Measurements from ENCODE around the gene ZNF184.

Gene ZNF184

GRCh38 chr6:27472617-27473400 lies at the start of gene ZNF184:
Gene ZNF184, minus strand, starts transcription at chr6:27473105. Its CDS starts 811 bp downstream, at chr6:27472294.
- DNase-seq (ENCODE audit: low read depth in 2 of 2) = peak; percentile 62 to 73

- peak; percentile 49 to 56 for DNase-seq (ENCODE audit: low read depth in 2 of 2)
These were observed 46.2 kb upstream of the ZNF184 start for GRCh38 chr6:27518881-27519795.

- no peak for DNase-seq (ENCODE audit: low read depth in 2 of 2)
These were observed 45.3 kb upstream of the ZNF184 start for GRCh38 chr6:27517928-27518787.

- DNase-seq (ENCODE audit: low read depth in 2 of 2) = no peak
These were observed 44.3 kb upstream of the ZNF184 start for GRCh38 chr6:27517238-27517637.

GRCh38 chr6:27514906-27515495 lies 42.1 kb upstream of the ZNF184 start:
- DNase-seq (ENCODE audit: low read depth in 2 of 2) = no peak

GRCh38 chr6:27512525-27512924 lies 39.6 kb upstream of the ZNF184 start:
- no peak for DNase-seq (ENCODE audit: low read depth in 2 of 2)

GRCh38 chr6:27507041-27507956 lies 34.4 kb upstream of the ZNF184 start:
- DNase-seq (ENCODE audit: low read depth in 2 of 2) = no peak

- DNase-seq (ENCODE audit: low read depth in 2 of 2) = peak in 1 of 2 donors; percentile 29
These were observed 32.5 kb upstream of the ZNF184 start for GRCh38 chr6:27505209-27506027.

- peak; percentile 84 to 88 for DNase-seq (ENCODE audit: low read depth in 2 of 2)
These were observed 30.6 kb upstream of the ZNF184 start for GRCh38 chr6:27503436-27504030.

- peak; percentile 55 to 71 for DNase-seq (ENCODE audit: low read depth in 2 of 2)
These were observed 29.9 kb upstream of the ZNF184 start for GRCh38 chr6:27502508-27503435.

GRCh38 chr6:27501187-27501586 lies 28.3 kb upstream of the ZNF184 start:
- no peak for DNase-seq (ENCODE audit: low read depth in 2 of 2)

GRCh38 chr6:27500177-27500576 lies 27.3 kb upstream of the ZNF184 start:
- no peak for DNase-seq (ENCODE audit: low read depth in 2 of 2)

- peak in 1 of 2 donors; percentile 59 for DNase-seq (ENCODE audit: low read depth in 2 of 2)
These were observed 22.7 kb upstream of the ZNF184 start for GRCh38 chr6:27495386-27496135.

GRCh38 chr6:27494987-27495385 lies 22.1 kb upstream of the ZNF184 start:
- no peak for DNase-seq (ENCODE audit: low read depth in 2 of 2)

- no peak for DNase-seq (ENCODE audit: low read depth in 2 of 2)
These were observed 21.2 kb upstream of the ZNF184 start for GRCh38 chr6:27494103-27494502.

- no peak for DNase-seq (ENCODE audit: low read depth in 2 of 2)
These were observed 19.8 kb upstream of the ZNF184 start for GRCh38 chr6:27492631-27493190.
